Activated CD4-positive, alpha-beta T cell treated with anti-CD3 and anti-CD28 coated beads for 24 hours (primary cell): Measurements from ENCODE around the gene OR5M3.

Source experiments
- DNase-seq, 2 donors: peaks; one replicate each; pipeline ENCODE4 v3.0.0-alpha.2; 2020; ENCODE audit warnings: low read depth in 2 of 2

The OR5M3 gene

GRCh38 chr11:56473252-56473651, at the start of gene OR5M3:
TSS of gene OR5M3 (minus strand) at chr11:56473352. CDS start at chr11:56470497, 2,855 bp downstream.
- DNase-seq: no peak

GRCh38 chr11:56522008-56522407, 48.9 kb upstream of the OR5M3 start:
- no peak for DNase-seq

GRCh38 chr11:56513280-56513679, 40.1 kb upstream of the OR5M3 start:
- no peak for DNase-seq

GRCh38 chr11:56509439-56509838, 36.3 kb upstream of the OR5M3 start:
- no peak for DNase-seq

GRCh38 chr11:56497010-56497409, 23.9 kb upstream of the OR5M3 start:
- DNase-seq: no peak

GRCh38 chr11:56495117-56495516, 22.0 kb upstream of the OR5M3 start:
- no peak for DNase-seq

GRCh38 chr11:56491270-56491669, 18.1 kb upstream of the OR5M3 start, which contains the start of gene OR5M8:
TSS of gene OR5M8 (minus strand) at chr11:56491370. CDS start at chr11:56491370, 0 bp downstream.
- DNase-seq: no peak

- no peak for DNase-seq
These were observed 13.6 kb upstream of the OR5M3 start for GRCh38 chr11:56486801-56487200.

- DNase-seq: no peak
These were observed 1.6 kb upstream of the OR5M3 start for GRCh38 chr11:56474729-56475235.

- DNase-seq: no peak
These were observed 16.1 kb downstream of the OR5M3 start for GRCh38 chr11:56457076-56457475.

GRCh38 chr11:56453521-56453920, 19.6 kb downstream of the OR5M3 start:
- no peak for DNase-seq
